MCF 10A (cell line): ENCODE measurements around the gene RAE1. TPM values are rescaled to one million over a fixed set of nuclear protein-coding genes. Genes with fewer than 3 reads are reported as not detected.
A peak's percentile ranks its signal among the peaks of the same experiment; 100 is the strongest.

Experiments used
- Bru-seq: library from RNA; stranded (reverse); fragments of 400-500 nt; gene quantifications from one replicate; lab custom pipeline; 2021; lab: Mats Ljungman, UMichigan
- BruChase-seq, 2 experiments: library from RNA; stranded (reverse); fragments of 400-500 nt; gene quantifications; one replicate each; lab custom pipeline; 2021; lab: Mats Ljungman, UMichigan
- BruUV-seq: library from RNA; stranded (reverse); fragments of 400-500 nt; replicated peaks from 2 replicates; lab custom pipeline; 2021; lab: Mats Ljungman, UMichigan
- CTCF ChIA-PET: fragments of 300-600 bp; sonication (Branson Sonifier 250); formaldehyde crosslinking; extraction: SDS; loops from one replicate; lab custom pipeline; 2021; ENCODE audit warnings: antibody characterized with exemption, inconsistent platforms; lab: Yijun Ruan, JAX
- POLR2A ChIA-PET: fragments of 300-600, 350-650 bp; sonication (Branson Sonifier 250); formaldehyde crosslinking; extraction: SDS; loops from one replicate; lab custom pipeline; 2020; ENCODE audit warnings: antibody characterized with exemption, inconsistent platforms; lab: Yijun Ruan, JAX
- DNase-seq: peaks from one replicate; pipeline ENCODE4 v3.0.0-alpha.2; 2018; ENCODE audit not compliant: unreplicated experiment
- H3K27ac Mint-ChIP-seq: one replicate; pipeline ENCODE4 v1.8.0; 2022; ENCODE audit warnings: mild to moderate bottlenecking, low read depth, mixed read lengths; ENCODE audit not compliant: unreplicated experiment
- H3K27me3 Mint-ChIP-seq: one replicate; pipeline ENCODE4 v1.8.0; 2022; ENCODE audit warnings: mixed read lengths; ENCODE audit not compliant: insufficient read depth, unreplicated experiment
- H3K36me3 Mint-ChIP-seq: one replicate; pipeline ENCODE4 v1.8.0; 2022; ENCODE audit warnings: mild to moderate bottlenecking, moderate library complexity, mixed read lengths; ENCODE audit not compliant: insufficient read depth, unreplicated experiment
- H3K4me1 Mint-ChIP-seq: one replicate; pipeline ENCODE4 v1.8.0; 2022; ENCODE audit warnings: mixed read lengths; ENCODE audit not compliant: insufficient read depth, unreplicated experiment
- H3K4me3 Mint-ChIP-seq: one replicate; pipeline ENCODE4 v1.8.0; 2022; ENCODE audit warnings: mild to moderate bottlenecking, moderate library complexity, mixed read lengths; ENCODE audit not compliant: unreplicated experiment
- H3K9me3 Mint-ChIP-seq: one replicate; pipeline ENCODE4 v1.8.0; 2022; ENCODE audit warnings: mixed read lengths; ENCODE audit not compliant: unreplicated experiment
- CTCF ChIP-seq: fragments of 200-600 bp; IDR thresholded peaks from one replicate; pipeline ENCODE4 v1.8.0; 2022; ENCODE audit warnings: antibody characterized with exemption, mild to moderate bottlenecking; ENCODE audit not compliant: unreplicated experiment
- intact Hi-C: fragments of 100-400 bp; cut with micrococcal nuclease; formaldehyde crosslinking; loops from 2 replicates; pipeline ENCODE4 v1.14.1; 2022
- long read RNA-seq: library from polyadenylated mRNA; stranded (forward); transcript quantifications from one replicate; pipeline ENCODE4 v2.0.0, GENCODE V29; 2022
- total RNA-seq: library from RNA; stranded (reverse); gene quantifications from 2 replicates; pipeline ENCODE4 v1.2.3, GENCODE V29; 2022

Gene RAE1
- total RNA-seq: 46.7 and 60.3 TPM in 2 replicates
- Bru-seq, nascent RNA: percentile 87 among the genes with signal in this experiment
- BruChase-seq, experiment 1, labeled RNA remaining after a 6-hour chase: percentile 86 among the genes with signal in this experiment
- percentile 82 among the genes with signal in this experiment for BruChase-seq, experiment 2, labeled RNA remaining after a 2-hour chase
- long read RNA-seq, transcript RAE1-203 (12 exons, 2,639 nt): major isoform, 220 of 264 reads
- long read RNA-seq, transcript RAE1-201 (12 exons, 2,362 nt): minor isoform, 15 of 264 reads
- long read RNA-seq, partial matches to known transcripts: 4 of 264 reads
- long read RNA-seq, other reads (novel, unspliced or antisense): 25 of 264 reads

- H3K27me3 Mint-ChIP-seq: no peaks in the 10 kb centered on the region
- peak; percentile 87 for DNase-seq
- H3K36me3 Mint-ChIP-seq: peaks cover 23% of the 10 kb centered on the region
- no peak for TF ChIP-seq CTCF
- CTCF ChIA-PET: interaction anchor here (0.5 to 14.7 kb wide), 10 partner anchors 11 to 260 kb away, joined by 3 to 485 read pairs (median 3); partner anchors contain the start of gene SPO11
- H3K9me3 Mint-ChIP-seq: no peaks in the 10 kb centered on the region
- intact Hi-C loops: no loop called here
- peak within 1 kb of the TSS; percentile 81 for H3K27ac Mint-ChIP-seq
- H3K4me1 Mint-ChIP-seq: peaks cover 15% of the 10 kb centered on the region
- H3K4me3 Mint-ChIP-seq: peak within 1 kb of the TSS; percentile 80
- BruUV-seq: TSS peak; percentile 43
- POLR2A ChIA-PET: interaction anchor here (0.7 to 2.4 kb wide), 6 partner anchors 10 to 476 kb away, joined by 3 to 18 read pairs (median 6); no protein-coding TSS in a partner anchor
Measured at GRCh38 chr20:57351042-57351783, at the start of gene RAE1. RAE1 (plus strand) TSS chr20:57351255; CDS start chr20:57354039, 2,784 bp downstream.

DNA sequence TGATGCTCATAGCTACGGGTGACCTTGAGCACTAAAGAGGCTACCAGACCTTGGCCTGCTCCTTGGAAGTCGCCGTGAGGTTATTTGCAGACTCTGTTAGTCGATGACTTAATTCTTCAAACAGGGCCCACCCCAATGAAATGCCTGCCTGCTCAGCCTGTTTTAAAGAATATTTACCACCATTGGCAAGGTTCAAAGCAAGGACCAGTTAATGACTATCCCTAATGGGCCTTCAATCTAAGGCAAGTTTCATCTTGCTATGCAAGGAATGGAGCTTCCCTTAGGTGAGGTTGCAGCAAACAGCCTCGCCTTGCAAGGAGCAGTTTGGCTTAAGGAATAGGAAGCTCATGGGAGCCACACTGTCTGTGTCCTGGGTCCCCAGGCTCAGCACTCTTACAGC lies 44.3 kb upstream of the RAE1 start:
- TF ChIP-seq CTCF: no peak
- H3K27ac Mint-ChIP-seq: no peak overlapping the region
- no peaks in the 10 kb centered on the region for H3K36me3 Mint-ChIP-seq
- no TSS peak for BruUV-seq
- CTCF ChIA-PET: interaction anchor here (1.9 kb wide), 1 partner anchor 217 kb away, joined by 8 read pairs; no protein-coding TSS in a partner anchor
- H3K27me3 Mint-ChIP-seq: peaks cover 25% of the 10 kb centered on the region
- H3K4me1 Mint-ChIP-seq: no peaks in the 10 kb centered on the region
- H3K9me3 Mint-ChIP-seq: no peaks in the 10 kb centered on the region
- no peak for DNase-seq
- H3K4me3 Mint-ChIP-seq: no peak overlapping the region
- intact Hi-C loops: no loop called here
- POLR2A ChIA-PET: interaction anchor here (1.6 kb wide), 1 partner anchor 16 kb away, joined by 5 read pairs; no protein-coding TSS in a partner anchor

DNA sequence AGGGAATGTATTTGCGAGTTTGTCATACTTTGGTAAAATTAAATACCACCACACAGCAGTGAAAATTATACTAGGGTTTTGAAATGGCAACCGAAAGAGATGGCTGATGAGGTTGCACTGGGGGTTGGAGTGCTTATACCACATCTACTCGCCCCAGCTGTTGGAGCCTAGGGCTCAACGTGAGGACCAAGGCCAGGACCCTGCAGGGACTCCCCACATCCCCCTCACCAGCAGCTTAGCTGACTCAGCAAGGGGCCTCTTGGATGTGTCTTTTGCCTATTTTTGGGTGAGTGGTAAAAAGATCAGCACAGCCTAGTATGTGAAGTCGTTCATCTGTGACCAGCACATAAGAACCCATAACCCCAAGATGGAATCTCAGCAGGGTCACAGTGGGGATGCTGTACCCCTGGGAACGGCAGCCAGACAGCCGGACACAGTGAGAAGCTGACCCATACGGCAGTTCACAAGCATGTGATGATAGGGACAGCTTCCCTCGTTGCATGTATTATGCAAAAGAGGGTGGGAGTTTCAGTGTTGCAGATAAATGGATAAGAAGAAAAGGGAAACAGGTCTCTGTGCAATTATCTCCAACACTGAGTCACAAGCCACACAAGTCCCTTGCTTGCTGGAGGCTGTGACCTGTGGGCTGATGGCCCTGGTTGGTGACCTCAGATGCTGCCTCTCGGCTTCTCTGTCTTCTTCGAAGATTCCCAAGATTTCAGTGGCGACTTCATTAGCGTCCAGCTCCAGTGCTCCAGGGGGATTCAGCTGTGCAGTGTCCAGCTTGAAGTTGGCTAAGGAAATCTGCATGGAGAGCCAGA lies 42.4 kb upstream of the RAE1 start:
- no peak overlapping the region for H3K27ac Mint-ChIP-seq
- H3K27me3 Mint-ChIP-seq: peaks cover 23% of the 10 kb centered on the region
- CTCF ChIA-PET: interaction anchor here (1.0 to 1.2 kb wide), 2 partner anchors 24 to 95 kb away, joined by 3 read pairs; no protein-coding TSS in a partner anchor
- no peaks in the 10 kb centered on the region for H3K9me3 Mint-ChIP-seq
- no peak for DNase-seq
- no peak overlapping the region for H3K4me3 Mint-ChIP-seq
- no peaks in the 10 kb centered on the region for H3K36me3 Mint-ChIP-seq
- TF ChIP-seq CTCF: no peak
- POLR2A ChIA-PET: no interaction called here
- no TSS peak for BruUV-seq
- intact Hi-C loops: no loop called here
- H3K4me1 Mint-ChIP-seq: no peaks in the 10 kb centered on the region
